Activated CD8-positive, alpha-beta T cell treated with anti-CD3 and anti-CD28 coated beads for 36 hours (primary cell): Measurements from ENCODE around the gene CTDP1. TPM values are rescaled to one million over a fixed set of nuclear protein-coding genes. Genes with fewer than 3 reads are reported as not detected.

ENCODE experiments used
- ATAC-seq: fragments of 200-7000 bp; cut with Tn5 transposase; one replicate; pipeline ENCODE4 v1.10.0; 2021; ENCODE audit warnings: mild to moderate bottlenecking, moderate library complexity
- CTCF ChIA-PET: fragments of 350-600 bp; sonication (Branson Sonifier 250); formaldehyde crosslinking; loops from one replicate; lab custom pipeline; 2021; ENCODE audit warnings: antibody characterized with exemption; lab: Charles Lee
- POLR2A ChIA-PET: fragments of 350-600 bp; sonication (Branson Sonifier 250); formaldehyde crosslinking; loops from one replicate; lab custom pipeline; 2021; ENCODE audit warnings: antibody characterized with exemption; lab: Charles Lee
- DNase-seq: peaks from one replicate; pipeline ENCODE4 v3.0.0-alpha.2; 2020
- H3K27ac Mint-ChIP-seq: one replicate; pipeline ENCODE4 v1.8.0; 2021; ENCODE audit warnings: mild to moderate bottlenecking, mixed read lengths
- H3K27me3 Mint-ChIP-seq: one replicate; pipeline ENCODE4 v1.8.0; 2021; ENCODE audit warnings: mixed read lengths
- H3K36me3 Mint-ChIP-seq: one replicate; pipeline ENCODE4 v1.8.0; 2021; ENCODE audit warnings: low read depth, mixed read lengths
- H3K4me1 Mint-ChIP-seq: one replicate; pipeline ENCODE4 v1.8.0; 2021; ENCODE audit warnings: low read depth, mixed read lengths
- H3K4me3 Mint-ChIP-seq: one replicate; pipeline ENCODE4 v1.8.0; 2021; ENCODE audit warnings: mild to moderate bottlenecking, moderate library complexity, mixed read lengths
- H3K9me3 Mint-ChIP-seq: one replicate; pipeline ENCODE4 v1.8.0; 2021; ENCODE audit warnings: mixed read lengths
- CTCF ChIP-seq: fragments of 200-600 bp; IDR thresholded peaks from one replicate; pipeline ENCODE4 v1.8.0; 2022; ENCODE audit warnings: antibody characterized with exemption, mild to moderate bottlenecking
- intact Hi-C: fragments of 100-400 bp; cut with micrococcal nuclease; formaldehyde crosslinking; loops from one replicate; pipeline ENCODE4 v1.10.0; 2022
- total RNA-seq, 2 experiments: library from RNA; stranded (reverse); gene quantifications; one replicate each; pipeline ENCODE4 v1.2.3, GENCODE V29; 2021

CTDP1 gene
- total RNA-seq, 2 experiments from 2014 or later = 54.9 to 55.6 TPM

- CTCF ChIA-PET = no interaction called here
- H3K4me1 Mint-ChIP-seq = peaks cover 69% of the 10 kb centered on the region
- ATAC-seq (no peak), DNase-seq (no peak)
- H3K9me3 Mint-ChIP-seq = no peaks in the 10 kb centered on the region
- H3K4me3 Mint-ChIP-seq = peak overlapping the region; percentile 97
- no peak for TF ChIP-seq CTCF
- POLR2A ChIA-PET = no interaction called here
- intact Hi-C loops = loop anchor here (10.0 kb wide), 1 partner anchor 260 kb away; no protein-coding TSS in a partner anchor
- no peaks in the 10 kb centered on the region for H3K27me3 Mint-ChIP-seq
- H3K27ac Mint-ChIP-seq = peak overlapping the region; percentile 96
- peaks cover 46% of the 10 kb centered on the region for H3K36me3 Mint-ChIP-seq
These were observed 5.2 kb downstream of the CTDP1 start for GRCh38 chr18:79684787-79685186.

DNA sequence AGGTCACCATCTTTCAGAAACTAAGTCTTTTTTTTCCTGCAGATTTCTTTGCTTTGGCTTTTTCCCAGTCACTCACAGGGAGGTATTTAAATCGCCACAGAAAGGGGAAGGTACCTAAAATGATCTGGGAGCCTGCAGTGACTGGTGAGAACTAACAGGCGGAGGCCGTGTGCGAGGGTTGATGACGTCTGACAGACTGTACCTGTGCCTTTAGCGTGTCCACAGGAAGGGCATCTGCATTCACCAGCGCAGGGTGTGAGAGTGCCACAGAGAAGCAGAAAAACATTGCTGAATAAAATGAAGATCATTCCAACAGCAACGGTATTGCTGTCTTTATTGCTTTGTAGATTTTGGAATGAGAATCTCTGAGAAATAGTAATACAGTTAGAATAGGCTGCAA, 5.7 kb downstream of the CTDP1 start:
- Mint-ChIP-seq H3K27me3 (no peaks in the 10 kb centered on the region), H3K4me3 (no peak overlapping the region), H3K4me1 (peaks cover 74% of the 10 kb centered on the region), H3K9me3 (no peaks in the 10 kb centered on the region), H3K27ac (peak overlapping the region; percentile 43), H3K36me3 (peaks cover 46% of the 10 kb centered on the region)
- ATAC-seq (peak; percentile 31), DNase-seq (peak; percentile 64)
- TF ChIP-seq CTCF = no peak
- POLR2A ChIA-PET = no interaction called here
- intact Hi-C loops = loop anchor here (10.0 kb wide), 1 partner anchor 260 kb away; no protein-coding TSS in a partner anchor
- CTCF ChIA-PET = no interaction called here

- DNase-seq (no peak), ATAC-seq (no peak)
- ChIA-PET CTCF (no interaction called here), POLR2A (no interaction called here)
- Mint-ChIP-seq H3K4me1 (peaks cover 70% of the 10 kb centered on the region), H3K4me3 (no peak overlapping the region), H3K27me3 (no peaks in the 10 kb centered on the region), H3K36me3 (peaks cover 42% of the 10 kb centered on the region), H3K27ac (peak overlapping the region; percentile 65), H3K9me3 (no peaks in the 10 kb centered on the region)
- intact Hi-C loops = loop anchor here (10.0 kb wide), 1 partner anchor 259 kb away; no protein-coding TSS in a partner anchor
- TF ChIP-seq CTCF = no peak
These were observed 6.4 kb downstream of the CTDP1 start for GRCh38 chr18:79685971-79686370.

DNA sequence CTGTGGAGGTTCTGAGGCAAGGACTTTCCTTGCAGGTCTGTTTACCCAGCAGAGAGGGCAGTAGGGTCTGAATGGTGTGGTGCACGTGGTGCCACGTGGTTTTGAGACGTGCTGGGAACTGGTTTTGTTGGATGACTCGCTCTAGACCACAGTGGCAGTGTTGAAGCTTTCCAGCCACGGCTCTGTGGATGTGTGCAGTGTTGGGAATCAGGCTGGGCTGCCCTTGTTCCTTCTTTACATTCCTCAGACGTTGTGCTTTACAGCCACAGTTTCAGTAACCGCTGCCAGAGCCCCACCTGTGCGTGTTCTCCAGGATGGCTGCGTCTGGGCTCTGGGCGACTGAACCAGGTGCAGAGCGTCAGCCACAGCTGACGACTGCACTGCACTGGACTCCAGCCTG, 8.2 kb downstream of the CTDP1 start:
- POLR2A ChIA-PET = no interaction called here
- intact Hi-C loops = loop anchor here (10.0 kb wide), 1 partner anchor 257 kb away; no protein-coding TSS in a partner anchor
- no peak for TF ChIP-seq CTCF
- Mint-ChIP-seq H3K27ac (peak overlapping the region; percentile 34), H3K4me1 (peaks cover 62% of the 10 kb centered on the region), H3K4me3 (no peak overlapping the region), H3K36me3 (peaks cover 24% of the 10 kb centered on the region), H3K27me3 (no peaks in the 10 kb centered on the region), H3K9me3 (no peaks in the 10 kb centered on the region)
- DNase-seq (no peak), ATAC-seq (no peak)
- CTCF ChIA-PET = no interaction called here

GRCh38 chr18:79690071-79690470, 10.5 kb downstream of the CTDP1 start:
- intact Hi-C loops = no loop called here
- POLR2A ChIA-PET = interaction anchor here (2.2 kb wide), 1 partner anchor 10 kb away, joined by 5 read pairs; no protein-coding TSS in a partner anchor
- no peak for ATAC-seq

More at GRCh38 chr18:79690071-79690470, 10.5 kb downstream of the CTDP1 start:
- Mint-ChIP-seq H3K27me3 (no peaks in the 10 kb centered on the region), H3K4me3 (no peak overlapping the region), H3K36me3 (peaks cover 10% of the 10 kb centered on the region), H3K27ac (no peak overlapping the region), H3K4me1 (peaks cover 48% of the 10 kb centered on the region), H3K9me3 (no peaks in the 10 kb centered on the region)
- no peak for TF ChIP-seq CTCF
- CTCF ChIA-PET = no interaction called here
- no peak for DNase-seq
